ENCODE results near the gene PRELID3B. TPM values are rescaled to one million over a fixed set of nuclear protein-coding genes. Genes with fewer than 3 reads are reported as not detected.

Gene PRELID3B
- total and polyA plus RNA-seq, 4 donors = 19.9 to 61.1 (median 41.2) TPM

DNA sequence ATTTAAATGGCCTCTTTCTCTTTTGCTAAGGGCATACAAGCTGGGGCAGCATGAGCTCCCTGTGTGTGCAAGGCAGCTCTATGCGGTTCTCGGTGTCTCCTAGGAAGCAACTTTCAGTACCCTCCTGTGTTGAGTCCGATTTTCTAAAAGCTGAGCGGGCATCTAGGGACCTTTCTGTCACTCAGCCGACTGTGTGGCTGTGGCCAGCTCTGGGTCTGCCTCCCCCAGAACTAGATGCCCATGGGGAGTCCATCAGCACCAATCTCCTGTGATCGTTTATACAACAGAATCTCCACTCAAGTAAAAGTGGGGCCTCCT lies 54.1 kb downstream of the PRELID3B start:
- Histone ChIP-seq H3K4me1 (ENCODE audit: control insufficient read depth in 5 of 5, insufficient read depth in 5 of 5, low read length in 5 of 5) (peaks cover 0 to 6% (median 0%) of the 10 kb centered on the region in 5 donors), H3K36me3 (ENCODE audit: control insufficient read depth in 4 of 4, insufficient read depth in 4 of 4, low read length in 4 of 4) (peaks cover 13 to 59% (median 45%) of the 10 kb centered on the region in 4 donors), H3K27ac (ENCODE audit: low read depth in 1 of 2, low read length in 1 of 2) (no peak overlapping the region), H3K9ac (ENCODE audit: insufficient read depth in 1 of 2, low read length in 2 of 2) (no peak overlapping the region), H3K27me3 (ENCODE audit: control insufficient read depth in 3 of 3, insufficient read depth in 3 of 3, low read length in 2 of 3) (no peaks in the 10 kb centered on the region), H3K9me3 (ENCODE audit: control insufficient read depth in 4 of 4, insufficient read depth in 3 of 4, low read length in 3 of 4) (no peaks in the 10 kb centered on the region), H3K4me3 (no peak overlapping the region)
- DNase-seq = no peak
- 88 to 93% methylated on average over 6 of the region's 6 CpGs for WGBS, 2 donors
- no peak for ATAC-seq (ENCODE audit: insufficient read depth, low FRiP score)
- TF ChIP-seq, protein P1, sequence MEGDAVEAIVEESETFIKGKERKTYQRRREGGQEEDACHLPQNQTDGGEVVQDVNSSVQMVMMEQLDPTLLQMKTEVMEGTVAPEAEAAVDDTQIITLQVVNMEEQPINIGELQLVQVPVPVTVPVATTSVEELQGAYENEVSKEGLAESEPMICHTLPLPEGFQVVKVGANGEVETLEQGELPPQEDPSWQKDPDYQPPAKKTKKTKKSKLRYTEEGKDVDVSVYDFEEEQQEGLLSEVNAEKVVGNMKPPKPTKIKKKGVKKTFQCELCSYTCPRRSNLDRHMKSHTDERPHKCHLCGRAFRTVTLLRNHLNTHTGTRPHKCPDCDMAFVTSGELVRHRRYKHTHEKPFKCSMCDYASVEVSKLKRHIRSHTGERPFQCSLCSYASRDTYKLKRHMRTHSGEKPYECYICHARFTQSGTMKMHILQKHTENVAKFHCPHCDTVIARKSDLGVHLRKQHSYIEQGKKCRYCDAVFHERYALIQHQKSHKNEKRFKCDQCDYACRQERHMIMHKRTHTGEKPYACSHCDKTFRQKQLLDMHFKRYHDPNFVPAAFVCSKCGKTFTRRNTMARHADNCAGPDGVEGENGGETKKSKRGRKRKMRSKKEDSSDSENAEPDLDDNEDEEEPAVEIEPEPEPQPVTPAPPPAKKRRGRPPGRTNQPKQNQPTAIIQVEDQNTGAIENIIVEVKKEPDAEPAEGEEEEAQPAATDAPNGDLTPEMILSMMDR (IDR thresholded peaks at IDR 0.05; ENCODE audit: control extremely low read depth, extremely low read depth) = no peak

DNA sequence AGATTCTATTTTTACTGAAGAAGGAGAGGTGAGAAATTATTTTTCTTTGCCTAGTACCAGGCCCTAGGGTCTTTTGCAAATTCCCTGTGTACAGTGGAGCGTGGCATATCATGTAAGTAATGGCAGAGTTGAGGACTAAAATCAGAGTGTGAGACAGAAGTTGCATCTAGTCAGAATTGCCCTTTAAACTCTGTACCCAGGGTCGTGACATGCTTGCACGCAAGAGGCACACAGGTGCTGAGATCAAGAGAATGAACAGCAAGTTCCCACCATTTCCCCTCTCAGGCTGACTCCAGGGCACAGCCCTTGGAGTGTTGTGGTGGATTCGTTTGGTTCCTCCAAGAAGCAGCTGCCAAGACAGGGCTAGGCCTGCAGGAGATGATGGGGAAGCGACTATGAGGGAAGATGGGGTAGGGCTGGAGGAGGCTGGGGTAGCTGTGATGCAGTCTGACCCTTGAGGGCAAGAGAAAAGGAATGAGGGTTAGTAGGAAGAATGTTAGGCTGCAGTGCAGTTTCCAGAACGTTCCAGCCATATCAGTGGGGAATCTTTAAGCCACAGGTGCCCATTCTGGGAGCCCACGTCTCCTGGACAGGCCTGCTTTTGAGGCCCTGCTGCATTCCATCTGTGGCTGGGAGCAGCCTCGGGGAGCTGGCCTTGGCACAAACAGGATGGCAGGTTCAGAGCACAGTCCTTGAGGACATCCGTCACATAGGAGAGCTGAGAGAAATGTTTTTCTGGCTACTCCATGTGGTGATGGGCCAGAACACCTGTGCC lies 54.6 kb downstream of the PRELID3B start:
- TF ChIP-seq, protein P1 (IDR thresholded peaks at IDR 0.05; ENCODE audit: control extremely low read depth, extremely low read depth) = no peak
- H3K9me3 ChIP-seq (ENCODE audit: control insufficient read depth in 4 of 4, insufficient read depth in 3 of 4, low read length in 3 of 4) = no peaks in the 10 kb centered on the region
- H3K27ac ChIP-seq (ENCODE audit: low read depth in 1 of 2, low read length in 1 of 2) = no peak overlapping the region
- no peak for ATAC-seq (ENCODE audit: insufficient read depth, low FRiP score)
- H3K27me3 ChIP-seq (ENCODE audit: control insufficient read depth in 3 of 3, insufficient read depth in 3 of 3, low read length in 2 of 3) = no peaks in the 10 kb centered on the region
- peaks cover 0 to 6% (median 0%) of the 10 kb centered on the region in 5 donors for H3K4me1 ChIP-seq (ENCODE audit: control insufficient read depth in 5 of 5, insufficient read depth in 5 of 5, low read length in 5 of 5)
- DNase-seq = no peak
- H3K36me3 ChIP-seq (ENCODE audit: control insufficient read depth in 4 of 4, insufficient read depth in 4 of 4, low read length in 4 of 4) = peaks cover 13 to 58% (median 40%) of the 10 kb centered on the region in 4 donors
- no peak overlapping the region for H3K9ac ChIP-seq (ENCODE audit: insufficient read depth in 1 of 2, low read length in 2 of 2)
- 91 to 94% methylated on average over 9 of the region's 9 CpGs for WGBS, 2 donors
- H3K4me3 ChIP-seq = no peak overlapping the region

DNA sequence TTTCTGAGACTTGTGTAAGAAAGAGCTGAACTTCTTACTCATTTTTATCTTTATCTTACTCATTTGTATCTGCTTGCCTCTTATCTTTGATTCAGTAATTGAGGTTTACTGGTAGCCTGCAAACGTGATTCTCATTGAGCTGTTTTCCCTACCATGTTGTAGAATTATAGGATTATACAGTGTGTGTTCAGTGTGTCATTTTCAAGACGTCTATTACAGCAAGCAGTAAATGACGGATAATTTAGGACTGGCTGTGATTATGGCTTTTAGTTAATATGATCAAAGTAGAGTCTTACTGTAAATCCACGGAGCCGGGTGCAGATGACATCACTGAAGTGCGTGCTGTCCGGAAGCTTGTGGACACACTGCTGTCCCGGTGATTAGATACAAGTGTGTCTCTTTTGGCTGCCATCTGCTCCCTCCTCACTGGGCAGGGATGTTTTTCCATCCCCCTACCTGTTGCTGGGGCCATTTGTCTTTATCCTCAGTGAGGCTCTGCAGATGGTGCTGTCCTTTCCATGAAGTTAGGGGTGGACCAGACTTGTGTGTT lies 55.5 kb downstream of the PRELID3B start:
- Histone ChIP-seq H3K4me1 (ENCODE audit: control insufficient read depth in 5 of 5, insufficient read depth in 5 of 5, low read length in 5 of 5) (peaks cover 0 to 11% (median 9%) of the 10 kb centered on the region in 5 donors), H3K36me3 (ENCODE audit: control insufficient read depth in 4 of 4, insufficient read depth in 4 of 4, low read length in 4 of 4) (peaks cover 13 to 49% (median 36%) of the 10 kb centered on the region in 4 donors), H3K27ac (ENCODE audit: low read depth in 1 of 2, low read length in 1 of 2) (no peak overlapping the region), H3K27me3 (ENCODE audit: control insufficient read depth in 3 of 3, insufficient read depth in 3 of 3, low read length in 2 of 3) (no peaks in the 10 kb centered on the region), H3K9me3 (ENCODE audit: control insufficient read depth in 4 of 4, insufficient read depth in 3 of 4, low read length in 3 of 4) (peaks cover 0 to 3% (median 0%) of the 10 kb centered on the region in 4 donors), H3K4me3 (no peak overlapping the region), H3K9ac (ENCODE audit: insufficient read depth in 1 of 2, low read length in 2 of 2) (no peak overlapping the region)
- 91 to 93% methylated on average over 8 of the region's 8 CpGs for WGBS, 2 donors
- TF ChIP-seq, protein P1 (IDR thresholded peaks at IDR 0.05; ENCODE audit: control extremely low read depth, extremely low read depth) = no peak
- no peak for DNase-seq
- no peak for ATAC-seq (ENCODE audit: insufficient read depth, low FRiP score)
